Fibroblast of gingiva (primary cell): ENCODE measurements around the gene GDA.

Experiments
- DNase-seq: peaks from one replicate; pipeline ENCODE4 v3.0.0-alpha.2; 2011; ENCODE audit warnings: low read depth

GDA gene

GRCh38 chr9:72149231-72149975, at the start of gene GDA:
TSS of gene GDA (plus strand) at chr9:72149440. CDS start at chr9:72149560, 120 bp downstream.
- no peak for DNase-seq

GRCh38 chr9:72102520-72102919, 46.7 kb upstream of the GDA start:
- DNase-seq, result no peak

GRCh38 chr9:72113056-72113455, 36.2 kb upstream of the GDA start:
- DNase-seq, result no peak

GRCh38 chr9:72119853-72120252, 29.4 kb upstream of the GDA start:
- no peak for DNase-seq

DNA sequence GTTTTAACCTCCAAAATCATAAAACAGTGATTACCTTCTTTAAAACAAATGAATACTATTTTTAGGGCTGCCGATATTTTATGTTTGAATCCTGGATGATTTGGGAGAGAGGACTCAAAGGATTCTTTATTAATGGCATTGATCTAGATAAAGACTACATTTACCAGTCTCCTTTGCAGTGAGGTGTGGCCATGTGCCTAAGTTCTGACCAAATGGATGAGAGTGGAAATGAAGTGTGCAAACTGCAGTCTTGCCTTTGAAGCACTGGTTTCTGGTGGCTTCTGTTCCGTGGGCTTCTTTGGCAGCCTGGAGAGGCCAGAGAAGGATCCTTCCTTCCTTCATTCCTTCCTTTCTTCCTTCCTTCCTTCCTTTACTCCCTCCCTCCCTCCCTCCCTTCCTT, 24.3 kb upstream of the GDA start:
- DNase-seq, result no peak

DNA sequence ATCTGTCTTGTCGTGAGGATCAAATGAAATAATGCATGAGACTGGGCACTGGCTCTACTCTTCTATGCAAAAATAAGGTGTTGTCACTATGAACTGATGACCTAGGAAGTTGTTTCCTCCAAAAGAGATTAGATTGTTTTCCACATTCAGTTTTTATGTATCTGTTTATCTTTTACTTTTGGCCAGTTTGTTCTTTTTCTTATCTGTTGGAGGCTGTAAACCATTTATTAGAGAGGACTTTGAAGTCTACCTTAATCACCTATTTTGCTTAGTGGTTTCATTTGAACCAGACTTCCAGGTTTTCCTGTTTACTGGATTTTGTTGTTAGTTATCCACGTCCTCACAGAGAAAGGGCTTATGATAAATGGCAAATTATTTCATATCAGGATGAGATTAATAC, 21.5 kb upstream of the GDA start:
- DNase-seq, result no peak

DNA sequence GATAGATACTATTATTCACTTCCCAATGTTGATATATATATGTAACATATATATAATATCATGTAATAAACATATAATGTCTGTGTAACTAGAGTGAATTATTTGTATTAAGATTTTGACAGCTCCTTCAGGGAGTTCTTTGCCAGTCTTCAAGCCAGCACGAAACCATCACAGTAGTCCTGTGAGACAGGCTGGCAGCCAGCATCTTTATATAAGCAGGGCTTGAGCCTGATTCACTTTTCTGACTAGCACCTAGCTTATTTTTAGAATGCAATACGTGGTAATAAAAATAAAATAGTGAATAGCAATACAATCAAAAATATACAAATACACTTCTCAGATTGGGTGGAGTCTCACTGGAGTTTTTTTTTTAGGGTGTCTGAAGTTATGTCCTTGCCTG, 20.7 kb upstream of the GDA start:
- DNase-seq, result no peak

DNA sequence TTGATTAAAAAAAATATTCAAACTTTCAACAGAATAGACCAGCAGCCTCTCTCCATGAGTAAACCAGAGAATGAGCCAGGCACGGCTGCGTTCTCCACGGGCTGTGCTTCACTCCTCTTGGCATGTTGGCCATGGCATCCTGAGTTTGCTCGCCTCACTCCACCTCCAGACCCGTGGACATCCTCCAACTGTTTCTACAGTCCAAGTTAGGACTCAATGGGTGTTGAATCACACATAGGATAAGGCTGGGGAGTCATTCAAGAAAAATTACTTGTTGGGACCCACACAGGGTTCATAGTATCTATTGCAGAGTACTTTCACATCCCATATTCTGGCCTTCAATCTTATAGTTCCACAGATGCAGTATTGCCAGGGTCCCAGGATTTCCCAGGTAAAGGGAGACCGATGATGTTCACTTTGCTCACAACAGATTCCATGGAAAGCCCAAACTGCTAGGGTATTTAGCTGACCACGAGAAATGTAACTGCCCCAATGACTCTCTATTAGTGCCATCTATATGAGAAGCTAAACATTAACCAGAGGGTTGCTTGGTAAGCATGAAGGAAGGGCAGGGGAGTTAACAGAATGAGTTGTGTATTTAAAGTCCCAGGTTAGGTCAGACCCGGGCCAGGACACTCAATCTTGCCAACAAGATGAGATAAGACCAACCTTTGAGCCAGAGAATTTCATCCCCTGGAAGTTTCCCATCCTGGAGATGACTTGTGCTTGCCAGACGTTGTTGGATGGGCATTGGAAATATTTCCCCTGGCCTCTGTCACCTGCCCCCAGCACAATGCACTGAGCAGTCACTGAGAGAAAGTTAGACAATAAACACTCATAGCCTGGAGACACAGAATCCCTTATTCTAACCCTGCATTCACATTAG, 19.7 kb upstream of the GDA start:
- no peak for DNase-seq

- no peak for DNase-seq
Observed at GRCh38 chr9:72130321-72130720, 18.9 kb upstream of the GDA start.

DNA sequence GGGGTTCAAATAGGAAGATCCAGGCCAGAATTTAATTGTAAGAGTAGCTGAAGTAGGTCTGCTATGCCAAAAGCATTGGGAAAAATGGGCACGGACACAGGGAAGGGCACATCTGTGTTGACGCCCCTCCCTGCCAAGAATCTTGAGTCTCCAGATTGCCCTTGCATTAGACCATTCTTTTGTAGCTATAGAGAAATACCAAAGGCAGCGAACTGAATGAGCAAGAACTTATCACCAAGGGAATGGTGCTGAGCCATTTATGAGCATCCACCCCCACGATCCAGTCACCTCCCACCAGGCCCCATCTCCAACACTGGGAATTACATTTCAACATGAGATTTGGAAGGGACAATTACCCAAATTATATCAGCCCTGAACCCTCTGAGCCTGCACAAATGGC, 18.0 kb upstream of the GDA start:
- no peak for DNase-seq

DNA sequence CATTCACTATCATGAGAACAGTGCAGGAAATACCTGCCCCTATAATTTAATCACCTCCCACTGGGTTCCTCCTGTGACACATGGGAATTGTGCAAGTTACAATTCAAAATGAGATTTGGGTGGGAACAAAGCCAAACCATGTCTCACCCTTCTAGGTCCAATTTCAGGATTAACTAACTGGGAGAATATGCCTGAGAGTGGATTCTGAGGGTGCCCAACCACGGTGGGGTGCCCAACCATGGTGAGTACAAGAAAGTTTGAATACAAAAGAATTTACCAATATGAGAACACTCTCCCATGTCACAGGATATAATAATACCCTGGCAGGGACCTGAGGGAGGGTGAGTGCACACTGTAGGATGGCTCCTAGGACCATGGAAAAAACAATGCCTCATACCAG, 17.2 kb upstream of the GDA start:
- no peak for DNase-seq

DNA sequence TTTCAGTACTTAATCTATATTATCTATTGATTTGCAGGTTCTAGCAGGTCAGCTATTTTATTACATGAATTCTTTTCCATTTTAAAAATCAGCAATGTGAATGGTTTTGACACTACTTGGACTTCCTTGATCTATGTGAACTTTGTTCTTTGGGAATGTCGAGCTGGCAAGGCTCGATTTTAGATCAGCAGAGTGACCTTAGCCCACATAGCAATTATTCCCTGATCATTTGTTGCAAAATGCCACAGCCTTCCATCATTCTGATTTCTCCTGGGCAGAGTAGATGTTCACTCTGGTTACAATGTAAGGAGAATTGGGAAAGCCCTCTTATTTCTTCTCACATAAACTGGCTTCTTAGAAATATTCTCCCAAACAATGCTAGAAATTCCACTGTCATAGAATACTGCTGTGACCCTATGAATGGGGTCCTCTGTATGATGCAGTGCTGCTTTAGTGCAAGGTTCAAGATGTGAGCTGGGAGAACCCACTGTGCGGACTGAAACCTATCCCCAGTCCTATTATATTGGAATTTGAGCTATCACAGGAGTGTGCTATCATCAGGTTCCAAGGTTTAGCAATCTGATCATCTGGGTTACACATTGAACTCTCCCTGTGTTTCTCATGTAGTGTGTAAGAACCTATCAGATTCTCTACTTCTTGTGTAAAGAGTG, 15.7 kb upstream of the GDA start:
- DNase-seq, result no peak

GRCh38 chr9:72134801-72135200, 14.4 kb upstream of the GDA start:
- no peak for DNase-seq

GRCh38 chr9:72137697-72138365, 11.4 kb upstream of the GDA start:
- DNase-seq, result no peak

DNA sequence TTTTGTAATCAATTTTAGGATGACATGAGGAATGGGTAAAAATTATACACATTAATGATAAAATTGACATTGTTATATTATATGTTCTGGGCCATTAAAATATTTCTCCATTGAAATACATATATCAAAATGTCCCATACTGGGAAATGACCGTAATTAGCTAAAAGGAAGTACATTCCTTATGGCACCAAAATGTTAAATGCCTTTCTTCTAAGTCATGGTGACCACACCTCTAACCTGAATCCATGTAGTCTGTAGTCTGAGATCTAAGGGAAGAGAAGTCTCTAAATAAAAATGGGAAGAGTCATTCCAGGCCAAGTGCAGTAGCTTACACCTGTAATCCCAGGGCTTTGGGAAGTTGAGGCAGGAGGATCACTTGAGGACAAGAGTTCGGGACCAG, 10.0 kb upstream of the GDA start:
- DNase-seq, result no peak

DNA sequence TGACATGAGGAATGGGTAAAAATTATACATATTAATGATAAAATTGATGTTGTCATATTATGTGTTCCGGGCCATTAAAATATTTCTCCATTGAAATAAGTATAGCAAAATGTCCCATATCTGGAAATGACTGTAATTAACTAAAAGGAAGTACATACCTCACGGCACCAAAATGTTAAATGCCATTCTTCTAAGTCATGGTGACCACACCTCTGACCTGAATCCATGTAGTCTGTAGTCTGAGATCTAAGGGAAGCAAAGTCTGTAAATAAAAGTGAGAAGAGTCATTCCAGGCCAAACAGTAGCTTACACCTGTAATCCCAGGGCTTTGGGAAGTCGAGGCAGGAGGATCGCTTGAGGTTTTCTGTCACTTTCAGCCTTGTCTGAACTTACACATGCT, 8.7 kb upstream of the GDA start:
- no peak for DNase-seq

DNA sequence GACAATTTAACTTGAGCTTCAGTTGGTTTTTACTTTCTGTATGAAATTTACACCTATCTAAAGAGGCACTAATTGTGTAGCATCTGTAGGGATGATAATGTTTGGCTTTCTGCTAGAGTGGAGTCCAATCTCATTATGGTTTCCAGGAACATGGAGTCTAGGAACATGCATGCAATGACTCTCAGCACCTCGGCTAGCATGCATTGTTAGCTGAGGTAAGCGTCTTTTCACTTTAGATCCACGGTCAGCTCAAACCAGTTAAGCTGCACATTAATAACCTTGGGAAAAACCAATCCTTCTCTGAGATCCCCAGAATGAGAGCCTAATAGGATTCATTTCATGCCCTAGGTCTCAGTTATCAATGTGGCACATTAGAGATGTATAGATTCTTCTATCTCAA, 7.8 kb upstream of the GDA start:
- DNase-seq, result no peak

DNA sequence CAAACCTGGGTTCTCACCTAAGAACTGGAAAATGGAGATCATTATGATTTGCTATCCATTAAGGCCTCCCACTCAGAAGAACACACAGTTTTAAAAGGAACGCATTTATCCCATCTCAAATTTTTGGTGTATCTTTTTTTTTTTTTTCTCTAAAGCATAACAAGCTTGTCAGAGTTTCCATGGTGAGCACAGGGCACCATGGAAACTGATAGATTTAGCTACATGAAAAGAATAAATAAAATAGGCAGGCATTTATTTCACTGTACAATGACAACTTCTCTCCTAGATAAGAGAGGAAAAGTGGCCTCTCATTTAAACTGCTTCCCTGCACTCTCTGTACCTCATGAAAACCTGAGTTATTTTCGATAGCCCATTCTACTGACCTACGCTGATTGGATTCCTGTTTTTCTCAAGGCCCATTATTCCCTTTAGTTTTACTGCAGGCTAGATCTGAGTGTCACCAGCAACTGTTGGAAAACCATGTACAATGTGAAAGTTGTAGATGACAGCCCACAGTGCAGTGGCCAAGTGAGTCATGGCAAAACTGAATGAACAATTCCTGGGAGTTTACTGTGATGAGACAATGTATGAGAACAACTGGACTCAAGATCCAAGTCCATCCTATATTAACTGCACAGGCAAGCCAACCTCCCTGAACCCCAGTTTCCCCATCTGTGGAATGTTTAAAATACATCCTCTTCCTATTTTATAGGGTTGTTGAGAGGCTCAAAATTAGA, 4.3 kb upstream of the GDA start:
- no peak for DNase-seq

GRCh38 chr9:72145733-72146505, 3.3 kb upstream of the GDA start:
- DNase-seq, result no peak

DNA sequence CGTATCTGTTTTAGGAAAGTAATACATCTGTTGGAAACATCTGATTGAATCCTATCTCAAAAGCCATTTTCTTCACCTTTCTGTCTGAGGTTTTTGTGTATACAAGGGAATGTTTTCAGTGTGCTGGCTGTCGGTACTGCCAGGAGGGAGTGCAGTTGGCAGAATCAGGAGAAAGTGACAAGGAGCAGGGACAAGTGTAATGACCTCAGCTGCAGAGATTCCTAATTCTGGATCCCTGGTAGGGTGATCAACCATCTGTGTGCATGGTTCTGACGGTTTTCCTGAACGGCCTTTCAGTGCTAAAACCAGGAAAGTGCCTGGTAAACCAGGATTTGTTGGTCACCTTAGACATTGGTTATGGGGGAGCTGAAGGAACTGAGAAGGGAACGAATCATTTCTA, 1.6 kb upstream of the GDA start:
- DNase-seq, result no peak

DNA sequence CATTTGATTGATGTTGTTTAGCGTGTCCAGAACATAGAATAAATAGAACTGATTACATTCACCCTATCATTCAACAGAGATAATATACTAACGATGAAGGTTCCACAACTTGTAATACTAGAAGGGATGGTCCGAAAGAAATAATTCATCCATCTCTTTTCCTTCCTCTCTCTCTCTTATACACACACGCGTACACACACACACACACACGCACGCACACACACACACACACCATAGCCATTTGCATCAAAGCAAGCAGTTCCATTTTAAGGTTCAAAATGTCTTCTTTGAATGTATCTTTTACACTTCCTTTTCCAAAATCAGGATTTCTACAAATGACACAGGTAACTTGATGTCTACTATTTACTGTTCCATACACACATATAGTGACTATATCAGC, 887 bp downstream of the GDA start:
- DNase-seq, result no peak
